Astrocyte of the cerebellum (primary cell): ENCODE measurements around the gene ECI1.

Source experiments
- DNase-seq: peaks from one replicate; pipeline ENCODE4 v3.0.0-alpha.2; 2011; ENCODE audit warnings: low read depth
- H3K4me3 ChIP-seq: 2 replicates; pipeline ENCODE4 v1.5.1; 2011; ENCODE audit warnings: mild to moderate bottlenecking, low read depth, low read length, moderate library complexity
- in situ Hi-C: cut with HindIII; loops from 2 replicates; pipeline ENCODE4 v1.10.0; 2017; ENCODE audit warnings: low sequenced_read_pairs
- TF ChIP-seq, protein P1 (sequence below): IDR thresholded peaks from 2 replicates; pipeline ENCODE4 v1.5.1; 2012; ENCODE audit warnings: low read length, low read depth, moderate library complexity, mild to moderate bottlenecking; ENCODE audit errors: missing control alignments

Gene ECI1

DNA sequence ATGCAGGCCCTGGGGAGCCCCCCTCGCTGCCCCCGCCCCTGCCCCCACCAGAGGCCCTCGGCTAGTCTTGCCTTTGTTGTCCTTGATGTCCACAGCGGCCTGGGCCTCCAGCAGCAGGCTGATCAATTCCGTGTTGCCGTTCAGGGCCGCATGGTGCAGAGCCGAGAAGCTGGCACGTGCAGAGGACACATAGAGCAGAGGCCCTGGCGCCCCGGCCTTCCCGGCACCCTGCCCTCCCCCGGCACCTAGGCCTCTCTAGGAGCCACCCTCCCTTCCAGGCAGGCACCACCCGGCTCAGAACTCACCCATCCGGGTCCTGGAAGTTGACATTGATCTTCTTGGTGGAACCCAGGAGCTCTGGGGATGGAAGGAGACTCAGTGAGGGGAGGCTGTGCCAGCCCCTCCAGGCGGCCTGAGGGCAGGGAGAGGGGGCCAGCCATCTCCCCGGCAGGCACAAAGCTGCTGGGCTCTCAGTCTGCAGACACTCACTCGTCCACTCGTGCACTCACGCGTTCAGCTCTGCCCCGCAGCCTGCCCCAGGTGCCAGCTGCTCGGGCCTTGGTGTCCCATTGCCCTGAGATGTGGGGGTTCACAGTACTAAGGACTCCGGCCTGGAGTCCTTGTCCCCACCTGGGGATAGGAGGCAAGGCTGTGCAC is 61.3 kb downstream of the ECI1 start:
- no peak overlapping the region for H3K4me3 ChIP-seq
- in situ Hi-C loops, result no loop called here

More for the DNA sequence above, 61.3 kb downstream of the ECI1 start:
- TF ChIP-seq, protein P1, sequence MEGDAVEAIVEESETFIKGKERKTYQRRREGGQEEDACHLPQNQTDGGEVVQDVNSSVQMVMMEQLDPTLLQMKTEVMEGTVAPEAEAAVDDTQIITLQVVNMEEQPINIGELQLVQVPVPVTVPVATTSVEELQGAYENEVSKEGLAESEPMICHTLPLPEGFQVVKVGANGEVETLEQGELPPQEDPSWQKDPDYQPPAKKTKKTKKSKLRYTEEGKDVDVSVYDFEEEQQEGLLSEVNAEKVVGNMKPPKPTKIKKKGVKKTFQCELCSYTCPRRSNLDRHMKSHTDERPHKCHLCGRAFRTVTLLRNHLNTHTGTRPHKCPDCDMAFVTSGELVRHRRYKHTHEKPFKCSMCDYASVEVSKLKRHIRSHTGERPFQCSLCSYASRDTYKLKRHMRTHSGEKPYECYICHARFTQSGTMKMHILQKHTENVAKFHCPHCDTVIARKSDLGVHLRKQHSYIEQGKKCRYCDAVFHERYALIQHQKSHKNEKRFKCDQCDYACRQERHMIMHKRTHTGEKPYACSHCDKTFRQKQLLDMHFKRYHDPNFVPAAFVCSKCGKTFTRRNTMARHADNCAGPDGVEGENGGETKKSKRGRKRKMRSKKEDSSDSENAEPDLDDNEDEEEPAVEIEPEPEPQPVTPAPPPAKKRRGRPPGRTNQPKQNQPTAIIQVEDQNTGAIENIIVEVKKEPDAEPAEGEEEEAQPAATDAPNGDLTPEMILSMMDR, result no peak
- no peak for DNase-seq
